Inferior parietal cortex (tissue), 1 donor: ENCODE data around the gene TTLL11.

Experiments
- DNase-seq: peaks from one replicate; pipeline ENCODE4 v3.0.0-alpha.2; 2016; ENCODE audit errors: extremely low spot score

Gene TTLL11

GRCh38 chr9:121773286-121773953 lies 319.7 kb downstream of the TTLL11 start:
- DNase-seq = no peak

DNA sequence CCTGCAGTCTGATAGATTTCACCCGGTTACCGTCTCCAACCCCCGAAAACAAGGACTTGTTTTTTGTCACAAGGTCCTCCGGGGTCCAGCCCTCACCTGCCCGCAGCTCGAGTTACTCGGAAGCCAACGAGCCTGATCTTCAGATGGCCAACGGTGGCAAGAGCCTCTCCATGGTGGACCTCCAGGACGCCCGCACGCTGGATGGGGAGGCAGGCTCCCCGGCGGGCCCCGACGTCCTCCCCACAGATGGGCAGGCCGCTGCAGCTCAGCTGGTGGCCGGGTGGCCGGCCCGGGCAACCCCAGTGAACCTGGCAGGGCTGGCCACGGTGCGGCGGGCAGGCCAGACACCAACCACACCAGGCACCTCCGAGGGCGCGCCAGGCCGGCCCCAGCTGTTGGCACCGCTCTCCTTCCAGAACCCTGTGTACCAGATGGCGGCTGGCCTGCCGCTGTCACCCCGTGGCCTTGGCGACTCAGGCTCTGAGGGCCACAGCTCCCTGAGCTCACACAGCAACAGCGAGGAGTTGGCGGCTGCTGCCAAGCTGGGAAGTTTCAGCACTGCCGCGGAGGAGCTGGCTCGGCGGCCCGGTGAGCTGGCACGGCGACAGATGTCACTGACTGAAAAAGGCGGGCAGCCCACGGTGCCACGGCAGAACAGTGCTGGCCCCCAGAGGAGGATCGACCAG lies 320.4 kb downstream of the TTLL11 start:
- DNase-seq = no peak
